H9 (cell line): Measurements from ENCODE around the gene FCRLA. TPM values are rescaled to one million over a fixed set of nuclear protein-coding genes. Genes with fewer than 3 reads are reported as not detected.

Experiments
- DNase-seq: peaks from one replicate; pipeline ENCODE4 v3.0.0-alpha.2; 2017
- H2AFZ ChIP-seq: one replicate; pipeline ENCODE4 v1.6.1; 2013; ENCODE audit warnings: mild to moderate bottlenecking, low read length, control low read depth, moderate library complexity
- H2AK5ac ChIP-seq: 2 replicates; pipeline ENCODE4 v1.6.1; 2013; ENCODE audit warnings: low read length, control low read depth, mixed read lengths; ENCODE audit not compliant: insufficient read length
- H2BK120ac ChIP-seq: one replicate; pipeline ENCODE4 v1.6.1; 2013; ENCODE audit warnings: low read depth, mild to moderate bottlenecking, low read length, control low read depth, inconsistent platforms; ENCODE audit not compliant: poor library complexity, severe bottlenecking
- H2BK12ac ChIP-seq: 2 replicates; pipeline ENCODE4 v1.6.1; 2013; ENCODE audit warnings: low read length, control low read depth, mixed read lengths, low read depth; ENCODE audit not compliant: insufficient read length
- H2BK15ac ChIP-seq: 2 replicates; pipeline ENCODE4 v1.6.1; 2013; ENCODE audit warnings: low read depth, low read length, control low read depth
- H2BK20ac ChIP-seq: one replicate; pipeline ENCODE4 v1.6.1; 2013; ENCODE audit warnings: low read depth, mild to moderate bottlenecking, low read length, control low read depth, inconsistent platforms; ENCODE audit not compliant: poor library complexity, severe bottlenecking
- H2BK5ac ChIP-seq: 2 replicates; pipeline ENCODE4 v1.6.1; 2013; ENCODE audit warnings: low read length, control low read depth, mixed read lengths; ENCODE audit not compliant: insufficient read length
- H3K14ac ChIP-seq: 2 replicates; pipeline ENCODE4 v1.6.1; 2013; ENCODE audit warnings: low read length, control low read depth; ENCODE audit not compliant: insufficient read depth
- H3K18ac ChIP-seq: 2 replicates; pipeline ENCODE4 v1.6.1; 2013; ENCODE audit warnings: low read depth, mild to moderate bottlenecking, mixed read lengths, low read length, control low read depth; ENCODE audit not compliant: insufficient read length
- H3K23ac ChIP-seq: 2 replicates; pipeline ENCODE4 v1.6.1; 2013; ENCODE audit warnings: low read length, control low read depth, mixed read lengths, low read depth; ENCODE audit not compliant: insufficient read length
- H3K23me2 ChIP-seq: 2 replicates; pipeline ENCODE4 v1.6.1; 2013; ENCODE audit warnings: low read depth, mild to moderate bottlenecking, mixed read lengths, low read length, control low read depth; ENCODE audit not compliant: insufficient read length, poor library complexity, severe bottlenecking
- H3K27ac ChIP-seq: 2 replicates; pipeline ENCODE4 v1.5.1; 2013; ENCODE audit warnings: low read length, control low read depth, mixed read lengths, low read depth; ENCODE audit not compliant: insufficient read length
- H3K27me3 ChIP-seq: 2 replicates; pipeline ENCODE4 v1.6.1; 2013; ENCODE audit warnings: low read length, control low read depth, inconsistent platforms; ENCODE audit not compliant: insufficient read depth
- H3K4ac ChIP-seq: 2 replicates; pipeline ENCODE4 v1.6.1; 2013; ENCODE audit warnings: low read depth, mild to moderate bottlenecking, control low read depth, inconsistent platforms, low read length, moderate library complexity
- H3K4me1 ChIP-seq: 2 replicates; pipeline ENCODE4 v1.6.1; 2013; ENCODE audit warnings: low read length, control low read depth, inconsistent platforms; ENCODE audit not compliant: insufficient read depth
- H3K4me2 ChIP-seq: 2 replicates; pipeline ENCODE4 v1.6.1; 2013; ENCODE audit warnings: low read length, control low read depth, mixed read lengths; ENCODE audit not compliant: insufficient read length, insufficient read depth
- H3K56ac ChIP-seq: 2 replicates; pipeline ENCODE4 v1.6.1; 2013; ENCODE audit warnings: low read depth, mild to moderate bottlenecking, mixed read lengths, low read length, control low read depth; ENCODE audit not compliant: insufficient read length
- H3K79me1 ChIP-seq: 2 replicates; pipeline ENCODE4 v1.6.1; 2013; ENCODE audit warnings: low read depth, mild to moderate bottlenecking, moderate library complexity, low read length, control low read depth, inconsistent platforms; ENCODE audit not compliant: insufficient read depth, poor library complexity, severe bottlenecking
- H3K79me2 ChIP-seq: 2 replicates; pipeline ENCODE4 v1.6.1; 2013; ENCODE audit warnings: low read length, control low read depth, inconsistent platforms; ENCODE audit not compliant: insufficient read depth
- H3K9ac ChIP-seq: 2 replicates; pipeline ENCODE4 v1.6.1; 2013; ENCODE audit warnings: low read length, control low read depth, mixed read lengths; ENCODE audit not compliant: insufficient read length; ENCODE audit errors: extremely low read depth
- H3K9me3 ChIP-seq: one replicate; pipeline ENCODE4 v1.6.1; 2013; ENCODE audit warnings: low read depth, low read length, inconsistent platforms; ENCODE audit not compliant: control insufficient read depth
- H3T11ph ChIP-seq: one replicate; pipeline ENCODE4 v1.6.1; 2013; ENCODE audit warnings: mild to moderate bottlenecking, low read length, control low read depth, inconsistent platforms
- H4K20me1 ChIP-seq: one replicate; pipeline ENCODE4 v1.6.1; 2013; ENCODE audit not compliant: control insufficient read depth, insufficient read length, insufficient read depth
- H4K5ac ChIP-seq: 2 replicates; pipeline ENCODE4 v1.6.1; 2013; ENCODE audit warnings: low read depth, mild to moderate bottlenecking, mixed read lengths, low read length, control low read depth; ENCODE audit not compliant: insufficient read length
- H4K8ac ChIP-seq: replicated peaks from 2 replicates; pipeline ENCODE4 v1.6.1; 2013; ENCODE audit warnings: low read length, control low read depth, mixed read lengths, low read depth; ENCODE audit not compliant: insufficient read length
- H4K91ac ChIP-seq: 2 replicates; pipeline ENCODE4 v1.6.1; 2013; ENCODE audit warnings: low read depth, mild to moderate bottlenecking, moderate library complexity, mixed read lengths, low read length, control low read depth; ENCODE audit not compliant: insufficient read length
- H3K27ac Mint-ChIP-seq, 3 experiments: 2 replicates in 2 of 3; 3 replicates in 1 of 3; pipeline ENCODE4 v1.8.0; 2020 to 2021; ENCODE audit warnings: mixed read lengths in 3 of 3, mild to moderate bottlenecking in 1 of 3, moderate library complexity in 1 of 3
- H3K27me3 Mint-ChIP-seq: 2 replicates; pipeline ENCODE4 v1.8.0; 2021; ENCODE audit warnings: low read depth, mild to moderate bottlenecking, moderate library complexity, mixed read lengths
- H3K36me3 Mint-ChIP-seq, 3 experiments: 2 replicates in 2 of 3; 3 replicates in 1 of 3; pipeline ENCODE4 v1.8.0; 2020 to 2021; ENCODE audit warnings: low read depth in 3 of 3, mixed read lengths in 3 of 3; ENCODE audit not compliant: insufficient read depth in 1 of 3
- H3K4me1 Mint-ChIP-seq, 2 experiments: 2 replicates each; pipeline ENCODE4 v1.8.0; 2020; ENCODE audit warnings: mixed read lengths in 2 of 2
- H3K4me3 Mint-ChIP-seq, 2 experiments: 2 replicates in 1 of 2; 3 replicates in 1 of 2; pipeline ENCODE4 v1.8.0; 2020 to 2021; ENCODE audit warnings: mild to moderate bottlenecking in 2 of 2, mixed read lengths in 2 of 2, moderate library complexity in 1 of 2
- H3K9me3 Mint-ChIP-seq, 2 experiments: 2 replicates in 1 of 2; 3 replicates in 1 of 2; pipeline ENCODE4 v1.8.0; 2020; ENCODE audit warnings: mild to moderate bottlenecking in 2 of 2, mixed read lengths in 2 of 2, moderate library complexity in 1 of 2
- CTCF ChIP-seq: fragments of 200-600 bp; sonication (generic); conservative IDR thresholded peaks from 3 replicates; pipeline ENCODE4 v1.8.0; 2021; ENCODE audit warnings: antibody characterized with exemption, mild to moderate bottlenecking
- WGBS: extraction: QIAGEN DNeasy Blood & Tissue Kit; methylation state at CpG from one replicate; pipeline ENCODE4 v1.1.7; 2013; ENCODE audit warnings: missing lambda C conversion rate, low lambda C conversion rate, mixed read lengths; ENCODE audit not compliant: insufficient read length; ENCODE audit errors: extremely low coverage; 5-methylcytosine and 5-hydroxymethylcytosine counted together
- total RNA-seq: library from RNA; stranded (reverse); gene quantifications from 2 replicates; pipeline ENCODE4 v1.2.1, GENCODE V29; 2021

FCRLA gene
- total RNA-seq, 1 experiment from 2014 or later, result not detected

GRCh38 chr1:161738627-161739287 is 31.7 kb downstream of the FCRLA start:
- Histone ChIP-seq H3K27ac (no peak overlapping the region), H4K20me1 (no peaks in the 10 kb centered on the region), H2AK5ac (no peak overlapping the region), H2AFZ (no peak overlapping the region), H2BK12ac (no peak overlapping the region), H4K5ac (no peak overlapping the region), H2BK20ac (no peak overlapping the region), H3K23ac (no peak overlapping the region), H4K8ac (no peak overlapping the region), H2BK5ac (no peak overlapping the region), H3T11ph (no peak overlapping the region), H3K27me3 (no peaks in the 10 kb centered on the region), H4K91ac (no peak overlapping the region), H3K4ac (no peak overlapping the region), H3K4me2 (no peak overlapping the region), H3K4me1 (peaks cover 10% of the 10 kb centered on the region; the same call in 1 of the 2 replicates), H3K9me3 (no peaks in the 10 kb centered on the region), H3K56ac (no peak overlapping the region), H3K79me1 (no peaks in the 10 kb centered on the region), H2BK120ac (no peak overlapping the region), H3K23me2 (no peaks in the 10 kb centered on the region), H3K79me2 (no peaks in the 10 kb centered on the region), H3K9ac (no peak overlapping the region), H2BK15ac (no peak overlapping the region), H3K18ac (no peak overlapping the region), H3K14ac (no peak overlapping the region)
- no peak overlapping the region for H3K27ac Mint-ChIP-seq
- H3K9me3 Mint-ChIP-seq, result no peaks in the 10 kb centered on the region
- no CpG with 5 or more reads among the region's 4 CpGs for WGBS
- peak; percentile 71 for TF ChIP-seq CTCF
- H3K4me1 Mint-ChIP-seq, result peaks cover 22 to 28% of the 10 kb centered on the region in 2 experiments
- H3K36me3 Mint-ChIP-seq, result no peaks in the 10 kb centered on the region
- H3K27me3 Mint-ChIP-seq, result no peaks in the 10 kb centered on the region; the same call in 1 of the 2 replicates
- DNase-seq, result peak; percentile 40
- H3K4me3 Mint-ChIP-seq, result no peak overlapping the region
